WTC11 (cell line): ENCODE measurements around the gene ELN. TPM values are rescaled to one million over a fixed set of nuclear protein-coding genes. Genes with fewer than 3 reads are reported as not detected.

Experiments used
- ATAC-seq: fragments of 200-7000 bp; cut with Tn5 transposase; 2 replicates; pipeline ENCODE4 v1.10.0; 2021; ENCODE audit warnings: mild to moderate bottlenecking, moderate library complexity
- CTCF ChIA-PET: fragments of 300-600 bp; sonication (Branson Sonifier 250); formaldehyde crosslinking; loops from one replicate; lab custom pipeline; 2021; ENCODE audit warnings: antibody characterized with exemption; lab: Charles Lee
- POLR2A ChIA-PET: fragments of 350-600 bp; sonication (Branson Sonifier 250); formaldehyde crosslinking; loops from one replicate; lab custom pipeline; 2021; ENCODE audit warnings: antibody characterized with exemption; lab: Charles Lee
- DNase-seq: peaks from one replicate; pipeline ENCODE4 v3.0.0; 2021; ENCODE audit warnings: low spot score
- H3K27ac Mint-ChIP-seq: 2 replicates; pipeline ENCODE4 v1.8.0; 2021; ENCODE audit warnings: mixed read lengths
- H3K27me3 Mint-ChIP-seq: 2 replicates; pipeline ENCODE4 v1.8.0; 2021; ENCODE audit warnings: low read depth, mild to moderate bottlenecking, moderate library complexity, mixed read lengths
- H3K36me3 Mint-ChIP-seq: 2 replicates; pipeline ENCODE4 v1.8.0; 2021; ENCODE audit warnings: mixed read lengths
- H3K4me1 Mint-ChIP-seq: 2 replicates; pipeline ENCODE4 v1.8.0; 2022; ENCODE audit warnings: mixed read lengths
- H3K4me3 Mint-ChIP-seq: 2 replicates; pipeline ENCODE4 v1.8.0; 2021; ENCODE audit warnings: mild to moderate bottlenecking, moderate library complexity, mixed read lengths
- H3K9me3 Mint-ChIP-seq: 2 replicates; pipeline ENCODE4 v1.8.0; 2021; ENCODE audit warnings: mixed read lengths
- AFF4 ChIP-seq: sonication (generic); formaldehyde crosslinking; IDR thresholded peaks from 2 replicates; pipeline ENCODE4 v1.8.1; 2023; ENCODE audit warnings: mild to moderate bottlenecking, missing genetic modification reagents, borderline replicate concordance
- ATF2 ChIP-seq: sonication (generic); formaldehyde crosslinking; IDR thresholded peaks from 2 replicates; pipeline ENCODE4 v1.8.1; 2022; ENCODE audit warnings: low read depth, missing genetic modification reagents, borderline replicate concordance
- ATF3 ChIP-seq: sonication (generic); formaldehyde crosslinking; conservative IDR thresholded peaks from 2 replicates; pipeline ENCODE4 v1.8.1; 2022; ENCODE audit warnings: mild to moderate bottlenecking, missing genetic modification reagents
- CDX4 ChIP-seq: fragments of 250-450 bp; sonication (Bioruptor Pico); IDR thresholded peaks from 2 replicates; pipeline ENCODE4 v1.9.0; 2021; ENCODE audit warnings: moderate library complexity, mild to moderate bottlenecking, inconsistent platforms, borderline replicate concordance
- CREM ChIP-seq: sonication (generic); formaldehyde crosslinking; IDR thresholded peaks from 2 replicates; pipeline ENCODE4 v1.8.1; 2022; ENCODE audit warnings: mild to moderate bottlenecking, missing genetic modification reagents, moderate library complexity
- ETV6 ChIP-seq: sonication (generic); formaldehyde crosslinking; IDR thresholded peaks from 2 replicates; pipeline ENCODE4 v1.8.1; 2022; ENCODE audit warnings: mild to moderate bottlenecking, missing genetic modification reagents
- GABPB1 ChIP-seq: sonication (generic); formaldehyde crosslinking; IDR thresholded peaks from 2 replicates; pipeline ENCODE4 v1.8.1; 2023; ENCODE audit warnings: mild to moderate bottlenecking, missing genetic modification reagents
- GTF2I ChIP-seq: fragments of 250-450 bp; sonication (Bioruptor Pico); conservative IDR thresholded peaks from 2 replicates; pipeline ENCODE4 v1.4.0; 2021; ENCODE audit warnings: mild to moderate bottlenecking
- KAT7 ChIP-seq: sonication (generic); formaldehyde crosslinking; IDR thresholded peaks from 2 replicates; pipeline ENCODE4 v1.8.1; 2023; ENCODE audit warnings: missing genetic modification reagents, mild to moderate bottlenecking, borderline replicate concordance
- NFE2L1 ChIP-seq: sonication (generic); formaldehyde crosslinking; IDR thresholded peaks from 2 replicates; pipeline ENCODE4 v1.8.1; 2023; ENCODE audit warnings: missing genetic modification reagents
- NFYB ChIP-seq: sonication (generic); formaldehyde crosslinking; conservative IDR thresholded peaks from 2 replicates; pipeline ENCODE4 v1.8.0; 2022; ENCODE audit warnings: low read depth, missing genetic modification reagents
- NR3C1 ChIP-seq: sonication (generic); formaldehyde crosslinking; conservative IDR thresholded peaks from 2 replicates; pipeline ENCODE4 v1.8.1; 2023; ENCODE audit warnings: low read depth, mild to moderate bottlenecking, missing genetic modification reagents
- OVOL2 ChIP-seq: fragments of 250-450 bp; sonication (Bioruptor Pico); IDR thresholded peaks from 2 replicates; pipeline ENCODE4 v1.9.0; 2021; ENCODE audit warnings: mild to moderate bottlenecking, borderline replicate concordance
- RELA ChIP-seq: sonication (generic); formaldehyde crosslinking; IDR thresholded peaks from 2 replicates; pipeline ENCODE4 v1.8.1; 2022; ENCODE audit warnings: missing genetic modification reagents, mild to moderate bottlenecking, borderline replicate concordance
- RORB ChIP-seq: fragments of 250-450 bp; sonication (Bioruptor Pico); IDR thresholded peaks from 2 replicates; pipeline ENCODE4 v1.9.0; 2021; ENCODE audit warnings: mild to moderate bottlenecking
- SMAD3 ChIP-seq: sonication (generic); formaldehyde crosslinking; IDR thresholded peaks from 2 replicates; pipeline ENCODE4 v1.8.0; 2022; ENCODE audit warnings: missing genetic modification reagents, mild to moderate bottlenecking, borderline replicate concordance
- SOX15 ChIP-seq: fragments of 250-450 bp; sonication (Bioruptor Pico); IDR thresholded peaks from 2 replicates; pipeline ENCODE4 v1.9.0; 2021; ENCODE audit warnings: mild to moderate bottlenecking
- SP1 ChIP-seq: sonication (generic); formaldehyde crosslinking; conservative IDR thresholded peaks from 2 replicates; pipeline ENCODE4 v1.8.1; 2022; ENCODE audit warnings: missing genetic modification reagents
- TCF7 ChIP-seq: sonication (generic); formaldehyde crosslinking; IDR thresholded peaks from 2 replicates; pipeline ENCODE4 v1.8.0; 2022; ENCODE audit warnings: mild to moderate bottlenecking, low read depth, missing genetic modification reagents, moderate library complexity
- TEAD1 ChIP-seq: sonication (generic); formaldehyde crosslinking; IDR thresholded peaks from 2 replicates; pipeline ENCODE4 v1.8.0; 2022; ENCODE audit warnings: mild to moderate bottlenecking, missing genetic modification reagents
- USF1 ChIP-seq: sonication (generic); formaldehyde crosslinking; IDR thresholded peaks from 2 replicates; pipeline ENCODE4 v1.8.0; 2022; ENCODE audit warnings: mild to moderate bottlenecking, missing genetic modification reagents
- ZBTB43 ChIP-seq: sonication (generic); formaldehyde crosslinking; IDR thresholded peaks from 2 replicates; pipeline ENCODE4 v1.8.1; 2023; ENCODE audit warnings: mild to moderate bottlenecking, missing genetic modification reagents
- ZNF138 ChIP-seq: sonication (generic); formaldehyde crosslinking; conservative IDR thresholded peaks from 2 replicates; pipeline ENCODE4 v1.8.1; 2022; ENCODE audit warnings: mild to moderate bottlenecking, moderate library complexity, missing genetic modification reagents
- ZNF281 ChIP-seq: sonication (generic); formaldehyde crosslinking; IDR thresholded peaks from 2 replicates; pipeline ENCODE4 v1.8.0; 2023; ENCODE audit warnings: mild to moderate bottlenecking, missing genetic modification reagents
- ZNF416 ChIP-seq: fragments of 250-450 bp; sonication (Bioruptor Pico); IDR thresholded peaks from 2 replicates; pipeline ENCODE4 v1.9.0; 2021; ENCODE audit warnings: mild to moderate bottlenecking, inconsistent platforms
- ZNF671 ChIP-seq: fragments of 250-450 bp; sonication (Bioruptor Pico); IDR thresholded peaks from 2 replicates; pipeline ENCODE4 v1.8.0; 2021; ENCODE audit warnings: mild to moderate bottlenecking
- total RNA-seq: library from RNA; stranded (reverse); gene quantifications from 3 replicates; pipeline ENCODE4 v1.2.3, GENCODE V29; 2021

Gene ELN
- total RNA-seq, 1 experiment from 2014 or later: 3.3 TPM

- H3K9me3 Mint-ChIP-seq: no peaks in the 10 kb centered on the region
- no peak overlapping the region for H3K27ac Mint-ChIP-seq
- no peak overlapping the region for H3K4me3 Mint-ChIP-seq
- TF ChIP-seq ATF2 (CRISPR knock-in tag) (no peak), ZNF138 (CRISPR knock-in tag) (no peak), TCF7 (CRISPR knock-in tag) (no peak), GABPB1 (CRISPR knock-in tag) (no peak), CREM (CRISPR knock-in tag) (no peak), ETV6 (no peak), SMAD3 (CRISPR knock-in tag) (no peak), NFYB (CRISPR knock-in tag) (no peak), NFE2L1 (CRISPR knock-in tag) (no peak), NR3C1 (no peak), SOX15 (CRISPR knock-in tag) (no peak), RORB (CRISPR knock-in tag) (no peak), RELA (no peak), KAT7 (CRISPR knock-in tag) (no peak), SP1 (no peak), TEAD1 (CRISPR knock-in tag) (no peak), GTF2I (no peak), ATF3 (CRISPR knock-in tag) (no peak)
- POLR2A ChIA-PET: no interaction called here
- no peaks in the 10 kb centered on the region for H3K27me3 Mint-ChIP-seq
- DNase-seq (no peak), ATAC-seq (no peak)
- H3K4me1 Mint-ChIP-seq: no peaks in the 10 kb centered on the region
- no peaks in the 10 kb centered on the region for H3K36me3 Mint-ChIP-seq
- CTCF ChIA-PET: interaction anchor here (0.6 to 0.8 kb wide), 2 partner anchors 18 kb away, joined by 3 to 4 read pairs; no protein-coding TSS in a partner anchor
These were observed 19.3 kb upstream of the ELN start for GRCh38 chr7:74008687-74009086.

GRCh38 chr7:74009719-74010118, 18.3 kb upstream of the ELN start:
- CTCF ChIA-PET: interaction anchor here (3.0 kb wide), 1 partner anchor 17 kb away, joined by 12 read pairs; no protein-coding TSS in a partner anchor
- Mint-ChIP-seq H3K27me3 (no peaks in the 10 kb centered on the region), H3K27ac (no peak overlapping the region), H3K36me3 (no peaks in the 10 kb centered on the region), H3K9me3 (no peaks in the 10 kb centered on the region), H3K4me1 (no peaks in the 10 kb centered on the region), H3K4me3 (no peak overlapping the region)
- ATAC-seq (no peak), DNase-seq (no peak)
- POLR2A ChIA-PET: no interaction called here
- TF ChIP-seq NFYB (CRISPR knock-in tag) (no peak), ZNF281 (CRISPR knock-in tag) (no peak), SOX15 (CRISPR knock-in tag) (no peak), ZNF671 (CRISPR knock-in tag) (no peak), GABPB1 (CRISPR knock-in tag) (no peak), CDX4 (CRISPR knock-in tag) (no peak), OVOL2 (no peak), KAT7 (CRISPR knock-in tag) (no peak), AFF4 (CRISPR knock-in tag) (no peak), ZNF416 (CRISPR knock-in tag) (no peak), NR3C1 (no peak), ZBTB43 (no peak), USF1 (CRISPR knock-in tag) (no peak)
